NT2/D1 (cell line): Measurements from ENCODE around the gene CARD6.
"Not testable (repeated sequence)": the region's sequence is repeated elsewhere in the genome, so short reads cannot be mapped to it uniquely, and the experiment has no call there.

Source experiments
- SUZ12 ChIP-seq: IDR thresholded peaks from 2 replicates; pipeline ENCODE4 v1.6.1; 2011; ENCODE audit not compliant: insufficient read length, insufficient read depth; ENCODE audit errors: extremely low read depth
- YY1 ChIP-seq: IDR thresholded peaks from 2 replicates; pipeline ENCODE4 v1.6.1; 2011; ENCODE audit not compliant: insufficient read length, insufficient read depth
- ZNF274 ChIP-seq: IDR thresholded peaks from 2 replicates; pipeline ENCODE4 v1.6.1; 2011; ENCODE audit warnings: mild to moderate bottlenecking, low read depth, low read length

- not testable (repeated sequence) for TF ChIP-seq ZNF274, YY1, SUZ12
These were observed 48.5 kb upstream of the CARD6 start for GRCh38 chr5:40792691-40793090.
